ENCODE measurements around the gene NCL.
"Not testable (repeated sequence)": the region's sequence is repeated elsewhere in the genome, so short reads cannot be mapped to it uniquely, and the experiment has no call there.

The NCL gene

GRCh38 chr2:231407686-231408085 is 56.6 kb downstream of the NCL start:
- DNase-seq (ENCODE audit: low spot score); FAIRE-seq: not testable (repeated sequence)

GRCh38 chr2:231405601-231406367 is 58.5 kb downstream of the NCL start:
- FAIRE-seq; DNase-seq (ENCODE audit: low spot score): not testable (repeated sequence)

- not testable (repeated sequence) for FAIRE-seq; DNase-seq (ENCODE audit: low spot score)
These were observed 60.1 kb downstream of the NCL start for GRCh38 chr2:231404183-231404578.
